HepG2 (cell line): Measurements from ENCODE around the gene RCAN2. TPM values are rescaled to one million over a fixed set of nuclear protein-coding genes. Genes with fewer than 3 reads are reported as not detected.

Source experiments
- ATAC-seq: fragments of 200-7000 bp; cut with Tn5 transposase; 3 replicates; pipeline ENCODE4 v1.9.1; 2020; ENCODE audit warnings: mild to moderate bottlenecking, moderate library complexity
- BruUV-seq: library from RNA; stranded (reverse); fragments of 400-500 nt; replicated peaks from 2 replicates; lab custom pipeline; 2021; lab: Mats Ljungman, UMichigan
- CTCF ChIA-PET: fragments of 300-600 bp; formaldehyde crosslinking; extraction: SDS; loops from one replicate; lab custom pipeline; 2021; ENCODE audit warnings: low total read pairs, inconsistent platforms, low intra/inter-chr PET ratio; lab: Yijun Ruan, JAX
- POLR2A ChIA-PET: fragments of 350-600 bp; sonication (Branson Sonifier 250); formaldehyde crosslinking; loops from one replicate; lab custom pipeline; 2020; ENCODE audit warnings: antibody characterized with exemption, inconsistent platforms; lab: Yijun Ruan, JAX
- DNase-seq: peaks from one replicate; pipeline ENCODE4 v3.0.0-alpha.2; 2015; ENCODE audit warnings: low spot score
- FAIRE-seq: peaks from 3 replicates; lab custom pipeline; 2011; peaks lifted over from hg19 to GRCh38; lab: Jason Lieb, UNC
- H2AFZ ChIP-seq: one replicate; pipeline ENCODE4 v1.6.1; 2011; ENCODE audit warnings: low read length, inconsistent platforms
- H3K27ac ChIP-seq: fragments of 300-600 bp; 3 replicates; pipeline ENCODE4 v1.8.0; 2011; ENCODE audit warnings: mixed run types, mild to moderate bottlenecking, mixed read lengths, low read length, inconsistent platforms; ENCODE audit not compliant: insufficient read depth; ENCODE audit errors: extremely low read length
- H3K27me3 ChIP-seq, 2 experiments: fragments of 200-600 bp in 1 of 2; 2 replicates in 1 of 2; 3 replicates in 1 of 2; pipeline versions ENCODE4 v1.6.0 to v1.8.0; 2011; ENCODE audit warnings: low read length in 2 of 2, mild to moderate bottlenecking in 2 of 2, moderate library complexity in 2 of 2, inconsistent platforms in 1 of 2; ENCODE audit not compliant: insufficient read depth in 2 of 2, control insufficient read depth in 1 of 2
- H3K36me3 ChIP-seq, 2 experiments: fragments of 200-600 bp in 1 of 2; replicated peaks in 1 of 2; 2 replicates in 1 of 2; 3 replicates in 1 of 2; pipeline versions ENCODE4 v1.5.1 to v1.8.0; 2011; ENCODE audit warnings: low read length in 2 of 2, inconsistent platforms in 1 of 2; ENCODE audit not compliant: insufficient read depth in 2 of 2, control insufficient read depth in 1 of 2
- H3K4me1 ChIP-seq: 2 replicates; pipeline ENCODE4 v1.5.1; 2012; ENCODE audit warnings: low read length, inconsistent platforms; ENCODE audit not compliant: insufficient read depth
- H3K4me2 ChIP-seq: 2 replicates; pipeline ENCODE4 v1.6.0; 2011; ENCODE audit warnings: low read depth, low read length, inconsistent platforms
- H3K4me3 ChIP-seq, 3 experiments: fragments of 200-600 bp in 1 of 3; sonication (generic), shearing (Covaris generic) in 1 of 3; replicated peaks in 1 of 3; 2 replicates each; pipeline ENCODE4 v1.5.1; 2011 to 2016; ENCODE audit warnings: low read length in 3 of 3, inconsistent platforms in 2 of 3, low read depth in 2 of 3, mild to moderate bottlenecking in 2 of 3, control low read depth in 1 of 3, mixed read lengths in 1 of 3; ENCODE audit not compliant: insufficient read depth in 1 of 3
- H3K79me2 ChIP-seq: one replicate; pipeline ENCODE4 v1.6.1; 2011; ENCODE audit warnings: low read length, inconsistent platforms; ENCODE audit not compliant: insufficient read depth
- H3K9ac ChIP-seq: 2 replicates; pipeline ENCODE4 v1.6.0; 2011; ENCODE audit warnings: mild to moderate bottlenecking, low read depth, low read length, inconsistent platforms; ENCODE audit not compliant: insufficient read depth
- H3K9me3 ChIP-seq: 2 replicates; pipeline ENCODE4 v1.5.1; 2012; ENCODE audit warnings: mild to moderate bottlenecking, low read length
- H4K20me1 ChIP-seq: 2 replicates; pipeline ENCODE4 v1.6.0; 2011; ENCODE audit warnings: inconsistent platforms, mild to moderate bottlenecking, low read length, moderate library complexity; ENCODE audit not compliant: insufficient read depth
- BRD4 ChIP-seq: sonication (generic); formaldehyde crosslinking; IDR thresholded peaks from 2 replicates; pipeline ENCODE4 v1.4.0; 2020; ENCODE audit warnings: missing genetic modification reagents
- RFX5 ChIP-seq: IDR thresholded peaks from 2 replicates; pipeline ENCODE4 v1.6.1; 2011; ENCODE audit warnings: low read depth, low read length, improper control_type of control experiment
- TP53 ChIP-seq: sonication (generic); formaldehyde crosslinking; conservative IDR thresholded peaks from 2 replicates; pipeline ENCODE4 v1.4.0; 2020; ENCODE audit warnings: missing genetic modification reagents
- ZSCAN29 ChIP-seq: sonication (generic); formaldehyde crosslinking; conservative IDR thresholded peaks from 2 replicates; pipeline ENCODE4 v1.4.0; 2020; ENCODE audit warnings: mild to moderate bottlenecking, missing genetic modification reagents
- WGBS: methylation state at CpG from one replicate; pipeline ENCODE4 v1.1.6; 2017; ENCODE audit warnings: low lambda C conversion rate; 5-methylcytosine and 5-hydroxymethylcytosine counted together
- in situ Hi-C: cut with HindIII; loops from 2 replicates; pipeline ENCODE4 v1.10.0; 2017; ENCODE audit warnings: low pct_unique_long_range_greater_than_20kb; ENCODE audit not compliant: extremely low pct_ligation_motif_present
- intact Hi-C: fragments of 100-400 bp; cut with micrococcal nuclease; formaldehyde crosslinking; loops from one replicate; pipeline ENCODE4 v1.10.0; 2022; ENCODE audit not compliant: unreplicated experiment
- polyA plus RNA-seq, 8 experiments: library from polyadenylated mRNA; depleted of rRNA in 3 of 8; stranded (reverse) in 7 of 8; unstranded in 1 of 8; fragments of >200 nt; fragmentation: Illumina TruSeq in 4 of 8; extraction: Trizol in 4 of 8; gene quantifications; 2 replicates each; pipeline versions ENCODE4 v1.2.1 to v1.2.3, GENCODE V29; 2011 to 2016; ENCODE audit warnings: low read depth in 4 of 8, missing spikeins in 1 of 8, mixed read lengths in 1 of 8; ENCODE audit not compliant: insufficient read depth in 1 of 8
- total RNA-seq, 5 experiments: library from RNA; depleted of rRNA; stranded (reverse); fragments of >200 nt; fragmentation: Illumina TruSeq; extraction: Trizol; gene quantifications; 2 replicates each; pipeline ENCODE4 v1.2.3, GENCODE V29; 2016; ENCODE audit warnings: low read depth in 1 of 5

The RCAN2 gene
- total and polyA plus RNA-seq, 2 of the 13 experiments (the other 11 are each of a cell fraction or from before 2014, with no cell fraction given), result not detected

DNA sequence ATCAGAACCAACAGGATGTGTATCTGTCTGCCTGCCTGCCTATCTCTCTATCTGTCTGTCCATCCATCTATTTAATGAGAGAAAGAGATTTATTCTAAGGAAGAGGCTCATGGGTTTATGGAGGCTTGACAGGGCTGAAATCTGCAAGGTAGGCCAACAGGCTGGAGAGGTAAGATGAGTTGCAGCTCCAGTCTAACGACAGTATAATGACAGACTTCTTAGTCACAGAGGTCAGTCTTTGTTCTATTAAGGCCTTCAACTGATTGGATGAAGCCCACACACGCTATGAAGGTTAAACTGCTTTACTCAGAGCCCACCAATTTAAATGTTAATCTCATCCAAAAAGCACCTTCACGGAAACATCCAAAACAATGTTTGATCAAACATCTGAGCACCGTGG, 220.1 kb downstream of the RCAN2 start:
- ATAC-seq, result no peak
- TF ChIP-seq ZSCAN29 (CRISPR knock-in tag), result no peak
- Histone ChIP-seq H3K4me3 (no peak overlapping the region), H3K79me2 (no peaks in the 10 kb centered on the region), H3K4me1 (no peaks in the 10 kb centered on the region), H3K27ac (no peak overlapping the region), H4K20me1 (no peaks in the 10 kb centered on the region), H3K9ac (no peak overlapping the region), H3K9me3 (no peaks in the 10 kb centered on the region), H3K36me3 (no peaks in the 10 kb centered on the region), H3K27me3 (no peaks in the 10 kb centered on the region), H3K4me2 (no peak overlapping the region), H2AFZ (no peak overlapping the region)
- in situ Hi-C loops, result no loop called here
- CTCF ChIA-PET, result no interaction called here
- WGBS, result 2% methylated on average over 4 of the region's 4 CpGs
- intact Hi-C loops, result no loop called here
- FAIRE-seq, result no peak
- no TSS peak for BruUV-seq
- POLR2A ChIA-PET, result no interaction called here
- no peak for DNase-seq

DNA sequence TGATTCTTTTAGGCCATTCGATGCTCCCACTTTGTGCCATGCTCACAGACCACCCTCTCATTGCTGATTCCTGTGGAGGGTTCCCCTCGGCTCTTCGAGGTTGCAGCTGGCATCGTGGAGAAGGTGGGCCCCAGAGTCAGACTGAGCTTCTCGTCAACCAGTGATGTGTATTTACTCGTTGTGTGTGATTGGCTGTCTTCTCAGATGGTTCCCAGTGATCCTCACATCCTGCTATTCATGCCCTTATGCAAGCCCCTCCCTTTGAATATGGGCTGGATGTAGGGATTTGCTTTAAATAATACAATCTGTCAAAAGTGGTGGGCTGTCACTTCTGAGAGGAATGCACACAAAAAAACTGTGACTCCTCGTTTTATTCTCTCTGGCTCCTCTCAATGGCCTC, 220.9 kb downstream of the RCAN2 start:
- H3K4me1 ChIP-seq, result no peaks in the 10 kb centered on the region
- 0 out of 2 replicates have a peak, but pooled peaks have one; percentile 7 for TF ChIP-seq RFX5
- no peak for TF ChIP-seq TP53 (CRISPR knock-in tag)
- TF ChIP-seq BRD4 (CRISPR knock-in tag), result no peak
- FAIRE-seq (no peak), DNase-seq (no peak), ATAC-seq (no peak)
- CTCF ChIA-PET, result no interaction called here
- no peaks in the 10 kb centered on the region for H4K20me1 ChIP-seq
- in situ Hi-C loops (no loop called here), intact Hi-C loops (no loop called here)
- no TSS peak for BruUV-seq
- H3K9me3 ChIP-seq, result no peaks in the 10 kb centered on the region
- no peak overlapping the region for H3K27ac ChIP-seq
- H3K9ac ChIP-seq, result no peak overlapping the region
- H3K36me3 ChIP-seq, result no peaks in the 10 kb centered on the region
- no peak overlapping the region for H3K4me3 ChIP-seq
- 0% methylated on average over 3 of the region's 7 CpGs for WGBS
- H2AFZ ChIP-seq, result no peak overlapping the region
- POLR2A ChIA-PET, result no interaction called here
- H3K4me2 ChIP-seq, result no peak overlapping the region
- no peaks in the 10 kb centered on the region for H3K79me2 ChIP-seq
- no peaks in the 10 kb centered on the region for H3K27me3 ChIP-seq
